Ovary (tissue), 3 donors: Measurements from ENCODE around the gene NOL7.

Experiments
- CTCF ChIP-seq, 3 donors: fragments of 450-650 bp in 2 of 3; fragments of 200-600 bp in 1 of 3; IDR thresholded peaks; one replicate each; pipeline versions ENCODE4 v1.5.1 to v1.8.0; 2016 to 2022; ENCODE audit warnings: antibody characterized with exemption in 3 of 3, mild to moderate bottlenecking in 1 of 3
- POLR2A ChIP-seq: fragments of 450-650 bp; IDR thresholded peaks from one replicate; pipeline ENCODE4 v1.6.1; 2017; ENCODE audit warnings: antibody characterized with exemption, mild to moderate bottlenecking, moderate library complexity
- donor health status: DM: no; HTN: no; CAD: no.

- no peak for TF ChIP-seq CTCF (IDR thresholded peaks at IDR 0.05)
- no peak for TF ChIP-seq POLR2A
Observed at GRCh38 chr6:13654496-13654895, 39.4 kb downstream of the NOL7 start.
